CD4-positive, alpha-beta T cell treated with Interleukin-10 for 1 hour (primary cell): ENCODE data around the gene ETFRF1.

ENCODE experiments used
- DNase-seq: peaks from one replicate; pipeline ENCODE4 v3.0.0-alpha.2; 2020

The ETFRF1 gene

GRCh38 chr12:25195056-25195971 lies at the start of gene ETFRF1, which contains the start of gene DNAI7:
Gene ETFRF1, plus strand, starts transcription at chr12:25195237. Its CDS starts 8,720 bp downstream, at chr12:25203957.
Gene DNAI7, minus strand, starts transcription at chr12:25195160. Its CDS starts 82 bp downstream, at chr12:25195078.
- peak; percentile 98 for DNase-seq

- DNase-seq = no peak
Measured at GRCh38 chr12:25146686-25147085, 48.4 kb upstream of the ETFRF1 start.

- no peak for DNase-seq
Measured at GRCh38 chr12:25151476-25151875, 43.6 kb upstream of the ETFRF1 start.

GRCh38 chr12:25152055-25152454 lies 43.0 kb upstream of the ETFRF1 start:
- DNase-seq = no peak

- DNase-seq = peak; percentile 67
Measured at GRCh38 chr12:25155022-25155576, 39.9 kb upstream of the ETFRF1 start.

- DNase-seq = no peak
Measured at GRCh38 chr12:25156061-25156460, 39.0 kb upstream of the ETFRF1 start.

- no peak for DNase-seq
Measured at GRCh38 chr12:25162866-25163265, 32.2 kb upstream of the ETFRF1 start.

- no peak for DNase-seq
Measured at GRCh38 chr12:25182765-25183164, 12.3 kb upstream of the ETFRF1 start.

- no peak for DNase-seq
Measured at GRCh38 chr12:25184132-25184531, 10.9 kb upstream of the ETFRF1 start.

GRCh38 chr12:25186038-25186787 lies 8.8 kb upstream of the ETFRF1 start:
- peak; percentile 59 for DNase-seq

- peak; percentile 57 for DNase-seq
Measured at GRCh38 chr12:25186788-25187402, 8.1 kb upstream of the ETFRF1 start.

GRCh38 chr12:25187781-25188180 lies 7.3 kb upstream of the ETFRF1 start:
- DNase-seq = no peak

GRCh38 chr12:25189656-25190055 lies 5.4 kb upstream of the ETFRF1 start:
- DNase-seq = no peak

GRCh38 chr12:25190793-25191192 lies 4.2 kb upstream of the ETFRF1 start:
- DNase-seq = no peak

GRCh38 chr12:25194214-25194613 lies 823 bp upstream of the ETFRF1 start:
- peak; percentile 17 for DNase-seq

GRCh38 chr12:25194722-25195055 lies 348 bp upstream of the ETFRF1 start:
- no peak for DNase-seq

- no peak for DNase-seq
Measured at GRCh38 chr12:25197608-25198007, 2.6 kb downstream of the ETFRF1 start.

GRCh38 chr12:25200703-25201102 lies 5.7 kb downstream of the ETFRF1 start:
- no peak for DNase-seq

GRCh38 chr12:25202137-25202536 lies 7.1 kb downstream of the ETFRF1 start:
- DNase-seq = no peak

- DNase-seq = no peak
Measured at GRCh38 chr12:25207411-25207810, 12.4 kb downstream of the ETFRF1 start.

- no peak for DNase-seq
Measured at GRCh38 chr12:25207846-25208245, 12.8 kb downstream of the ETFRF1 start.

GRCh38 chr12:25208554-25208953 lies 13.5 kb downstream of the ETFRF1 start:
- DNase-seq = no peak

- DNase-seq = no peak
Measured at GRCh38 chr12:25213338-25213737, 18.3 kb downstream of the ETFRF1 start.
